NCI-H2196 treated with DMSO at 0.1 percent for 48 hours (cell line): ENCODE data around the gene UGT1A4.

Experiments
- DNase-seq: peaks from one replicate; lab custom pipeline; 2025; ENCODE audit not compliant: unreplicated experiment; lab: John Stamatoyannopoulos, UW

The UGT1A4 gene

GRCh38 chr2:233718552-233718951 lies at the start of gene UGT1A4:
UGT1A4 (plus strand) TSS chr2:233718736; CDS start chr2:233718821, 85 bp downstream.
- no peak for DNase-seq

- no peak for DNase-seq
These were observed 47.0 kb upstream of the UGT1A4 start, which contains the start of gene UGT1A9 for GRCh38 chr2:233671290-233672161. UGT1A9 (plus strand) TSS chr2:233671898; CDS start chr2:233671935, 37 bp downstream.

GRCh38 chr2:233672886-233673285 lies 45.6 kb upstream of the UGT1A4 start:
- no peak for DNase-seq

GRCh38 chr2:233673896-233674295 lies 44.6 kb upstream of the UGT1A4 start:
- no peak for DNase-seq

DNA sequence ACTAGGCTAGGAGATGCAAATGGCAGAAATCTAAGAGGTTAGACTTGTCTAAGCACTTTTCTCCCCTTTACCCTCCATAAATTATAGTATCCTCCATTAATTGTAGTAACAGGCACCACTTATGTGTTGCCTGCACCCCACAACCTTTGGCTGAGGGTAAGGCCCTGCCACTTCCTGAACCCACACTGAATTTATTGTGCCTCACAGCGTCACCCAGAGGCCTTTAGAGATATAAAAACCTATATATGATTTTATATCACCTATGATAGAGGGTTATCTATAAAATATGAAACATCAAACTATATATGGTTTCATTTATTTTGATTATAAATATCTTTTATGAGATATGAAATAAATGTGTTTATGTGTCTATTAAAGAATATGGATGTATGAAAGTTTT lies 44.2 kb upstream of the UGT1A4 start:
- no peak for DNase-seq

DNA sequence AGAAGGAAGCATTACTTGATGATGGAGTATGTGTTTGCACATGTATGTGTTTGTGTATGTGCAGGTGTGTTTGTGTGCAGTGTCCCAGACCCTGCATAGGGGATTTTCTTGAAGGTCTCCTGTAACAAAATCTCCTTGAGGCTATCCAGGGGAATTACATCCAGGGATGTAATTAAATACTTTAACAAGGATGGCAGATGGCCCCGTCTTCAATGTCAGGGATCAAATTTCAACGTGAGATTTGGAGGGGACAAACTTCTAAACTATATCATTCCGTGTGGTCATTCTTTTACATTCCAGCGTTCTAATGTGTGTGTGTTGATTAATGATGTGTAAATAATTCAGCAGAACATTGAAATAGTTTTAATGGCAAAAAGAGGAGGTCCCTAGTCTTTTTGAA lies 43.5 kb upstream of the UGT1A4 start:
- DNase-seq = no peak

- DNase-seq = no peak
These were observed 42.5 kb upstream of the UGT1A4 start for GRCh38 chr2:233676046-233676445.

GRCh38 chr2:233679196-233679595 lies 39.3 kb upstream of the UGT1A4 start:
- no peak for DNase-seq

- DNase-seq = no peak
These were observed 38.0 kb upstream of the UGT1A4 start for GRCh38 chr2:233680361-233681045.

GRCh38 chr2:233681521-233682099 lies 36.9 kb upstream of the UGT1A4 start, which contains the start of gene UGT1A7:
UGT1A7 (plus strand) TSS chr2:233681901; CDS start chr2:233681938, 37 bp downstream.
- no peak for DNase-seq

- DNase-seq = no peak
These were observed 33.9 kb upstream of the UGT1A4 start for GRCh38 chr2:233684640-233685039.

DNA sequence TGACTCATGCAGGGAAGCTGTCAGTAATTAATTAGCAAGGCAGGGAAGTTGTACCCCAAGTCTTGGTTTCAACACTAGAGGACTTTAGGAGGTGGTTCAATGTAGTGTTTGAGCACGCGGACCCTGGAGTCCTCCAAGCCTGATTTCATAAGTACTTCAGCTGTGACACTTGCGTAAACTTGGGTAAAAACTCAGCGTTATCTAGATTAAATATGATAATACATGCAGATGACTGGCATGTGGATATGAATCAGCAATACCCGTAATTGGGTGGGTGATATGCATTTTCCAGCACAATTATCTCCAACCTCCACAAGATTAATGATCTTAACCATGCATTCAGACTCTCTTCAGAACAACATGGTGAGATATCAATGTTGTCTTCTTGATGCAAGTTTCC lies 31.6 kb upstream of the UGT1A4 start:
- DNase-seq = no peak

- DNase-seq = no peak
These were observed 30.2 kb upstream of the UGT1A4 start for GRCh38 chr2:233688341-233688740.

GRCh38 chr2:233689031-233689430 lies 29.5 kb upstream of the UGT1A4 start:
- no peak for DNase-seq

- no peak for DNase-seq
These were observed 29.0 kb upstream of the UGT1A4 start for GRCh38 chr2:233689501-233689900.

DNA sequence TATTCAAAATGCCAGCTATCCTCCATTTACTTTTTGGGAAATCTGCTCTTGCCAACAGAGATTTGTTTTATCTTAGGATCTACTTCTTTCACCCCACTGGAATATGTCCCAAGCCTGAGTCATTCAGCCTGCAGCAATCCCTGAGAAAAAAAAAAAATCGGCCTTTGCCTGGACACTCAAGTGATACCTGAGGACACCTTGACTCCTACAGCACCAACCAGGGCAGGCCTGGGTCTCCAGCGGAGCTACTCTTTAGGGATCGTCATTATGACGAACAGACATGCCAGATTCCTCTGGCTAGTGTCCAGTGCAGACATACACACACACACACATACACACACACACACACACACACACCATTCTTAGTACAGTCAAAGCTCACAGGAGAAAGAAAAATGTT lies 28.1 kb upstream of the UGT1A4 start:
- no peak for DNase-seq

GRCh38 chr2:233691443-233692433 lies 26.8 kb upstream of the UGT1A4 start:
- DNase-seq = no peak

GRCh38 chr2:233692648-233693047 lies 25.9 kb upstream of the UGT1A4 start, which contains the start of gene UGT1A6:
UGT1A6 (plus strand) TSS chr2:233692890; CDS start chr2:233693005, 115 bp downstream.
- DNase-seq = no peak

DNA sequence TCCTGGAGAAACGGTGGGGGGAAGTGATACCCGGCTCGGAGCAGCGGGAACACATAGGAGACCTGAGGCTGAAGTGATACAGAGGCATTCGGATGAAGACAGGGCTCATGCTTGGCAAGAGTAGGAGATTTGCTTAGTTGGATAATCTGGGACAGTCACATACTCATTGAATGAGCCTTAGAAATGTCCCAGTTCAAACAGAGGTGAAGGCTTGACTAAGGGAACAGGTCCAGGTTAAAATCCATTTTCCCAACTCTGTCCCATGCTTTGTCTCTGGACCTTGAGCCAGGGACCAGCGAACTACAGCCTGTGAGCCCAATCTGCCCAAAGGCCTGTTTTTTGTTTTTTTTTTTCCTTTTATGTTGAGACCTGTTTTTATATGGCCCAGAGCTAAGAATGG lies 24.6 kb upstream of the UGT1A4 start:
- no peak for DNase-seq

GRCh38 chr2:233698740-233699139 lies 19.8 kb upstream of the UGT1A4 start:
- no peak for DNase-seq
